HEK293 (cell line): Measurements from ENCODE around the gene MED25.

ENCODE experiments used
- CTCF ChIA-PET: fragments of 350-600 bp; formaldehyde crosslinking; extraction: SDS; loops from one replicate; lab custom pipeline; 2021; ENCODE audit warnings: antibody characterized with exemption; lab: Yijun Ruan, JAX
- POLR2A ChIA-PET: fragments of 300-600 bp; formaldehyde crosslinking; extraction: SDS; loops from one replicate; lab custom pipeline; 2020; ENCODE audit warnings: antibody characterized with exemption, inconsistent platforms; lab: Yijun Ruan, JAX
- H3K27ac ChIP-seq: fragments of 200-500 bp; sonication (Bioruptor generic); 2 replicates; pipeline ENCODE4 v1.5.1; 2014; ENCODE audit warnings: low read depth, low read length, control low read depth, inconsistent platforms; ENCODE audit errors: extremely low read depth
- H3K36me3 ChIP-seq, 2 experiments: fragments of 200-500 bp in 1 of 2; sonication (Bioruptor generic) in 1 of 2; 1 replicate in 1 of 2; 2 replicates in 1 of 2; pipeline ENCODE4 v1.5.1; 2014 to 2017; ENCODE audit warnings: inconsistent platforms in 2 of 2, low read length in 2 of 2; ENCODE audit not compliant: control insufficient read depth in 2 of 2, insufficient read depth in 1 of 2
- H3K4me1 ChIP-seq: fragments of 200-500 bp; sonication (Bioruptor generic); 2 replicates; pipeline ENCODE4 v1.5.1; 2014; ENCODE audit warnings: mild to moderate bottlenecking, low read length, inconsistent platforms; ENCODE audit not compliant: control insufficient read depth, insufficient read depth
- H3K4me3 ChIP-seq: 2 replicates; pipeline ENCODE4 v1.5.1; 2011; ENCODE audit warnings: low read depth, mild to moderate bottlenecking, control low read depth, low read length, moderate library complexity
- H3K9me3 ChIP-seq: fragments of 200-500 bp; sonication (Bioruptor generic); 2 replicates; pipeline ENCODE4 v1.5.1; 2014; ENCODE audit warnings: low read depth, low read length, inconsistent platforms; ENCODE audit not compliant: control insufficient read depth, insufficient read depth
- MEIS1 ChIP-seq: sonication (generic); formaldehyde crosslinking; IDR thresholded peaks from 2 replicates; pipeline ENCODE4 v1.8.1; 2022; ENCODE audit warnings: missing genetic modification reagents, mild to moderate bottlenecking, borderline replicate concordance
- ZBTB17 ChIP-seq: fragments of 450-650 bp; formaldehyde crosslinking; IDR thresholded peaks from 2 replicates; pipeline ENCODE4 v1.5.1; 2016; ENCODE audit warnings: missing biosample characterization, missing genetic modification characterization
- ZFHX2 ChIP-seq: fragments of 450-650 bp; formaldehyde crosslinking; conservative IDR thresholded peaks from 2 replicates; pipeline ENCODE4 v1.5.1; 2016; ENCODE audit warnings: missing biosample characterization, missing genetic modification characterization
- ZNF311 ChIP-seq: fragments of 450-650 bp; formaldehyde crosslinking; IDR thresholded peaks from 2 replicates; pipeline ENCODE4 v1.5.1; 2017; ENCODE audit warnings: missing biosample characterization, missing genetic modification characterization, borderline replicate concordance
- ZNF335 ChIP-seq: fragments of 450-650 bp; formaldehyde crosslinking; conservative IDR thresholded peaks from 2 replicates; pipeline ENCODE4 v1.5.1; 2016; ENCODE audit warnings: missing biosample characterization, missing genetic modification characterization
- ZNF37A ChIP-seq: fragments of 450-650 bp; IDR thresholded peaks from 2 replicates; pipeline ENCODE4 v1.5.1; 2018; ENCODE audit warnings: missing biosample characterization, missing genetic modification characterization
- ZNF473 ChIP-seq: fragments of 450-650 bp; formaldehyde crosslinking; IDR thresholded peaks from 2 replicates; pipeline ENCODE4 v1.5.1; 2017; ENCODE audit warnings: missing biosample characterization, missing genetic modification characterization
- ZNF596 ChIP-seq: fragments of 450-650 bp; IDR thresholded peaks from 2 replicates; pipeline ENCODE4 v1.5.0; 2018; ENCODE audit warnings: missing biosample characterization, mild to moderate bottlenecking, missing genetic modification characterization, moderate library complexity
- ZNF677 ChIP-seq: fragments of 450-650 bp; IDR thresholded peaks from 2 replicates; pipeline ENCODE4 v1.5.0; 2018; ENCODE audit warnings: missing biosample characterization, mild to moderate bottlenecking, missing genetic modification characterization, moderate library complexity
- TF ChIP-seq, protein P1 (sequence below): fragments of 450-650 bp; formaldehyde crosslinking; IDR thresholded peaks from 2 replicates; pipeline ENCODE4 v1.5.1; 2016; ENCODE audit warnings: missing biosample characterization, missing genetic modification characterization
- TF ChIP-seq, protein P2 (sequence below): fragments of 450-650 bp; formaldehyde crosslinking; IDR thresholded peaks from 2 replicates; pipeline ENCODE4 v1.5.1; 2016; ENCODE audit warnings: missing biosample characterization, missing genetic modification characterization
- TF ChIP-seq, protein P3 (sequence below): fragments of 450-650 bp; formaldehyde crosslinking; IDR thresholded peaks from 2 replicates; pipeline ENCODE4 v1.5.1; 2016; ENCODE audit warnings: missing biosample characterization, missing genetic modification characterization, borderline replicate concordance
- TF ChIP-seq, protein P4 (sequence below): fragments of 450-650 bp; formaldehyde crosslinking; IDR thresholded peaks from 2 replicates; pipeline ENCODE4; 2016; ENCODE audit warnings: missing biosample characterization, missing genetic modification characterization
- TF ChIP-seq, protein P5 (sequence below): sonication (generic); formaldehyde crosslinking; IDR thresholded peaks from 2 replicates; pipeline ENCODE4 v1.8.1; 2022; ENCODE audit warnings: mild to moderate bottlenecking, moderate library complexity, missing genetic modification reagents

The MED25 gene

DNA sequence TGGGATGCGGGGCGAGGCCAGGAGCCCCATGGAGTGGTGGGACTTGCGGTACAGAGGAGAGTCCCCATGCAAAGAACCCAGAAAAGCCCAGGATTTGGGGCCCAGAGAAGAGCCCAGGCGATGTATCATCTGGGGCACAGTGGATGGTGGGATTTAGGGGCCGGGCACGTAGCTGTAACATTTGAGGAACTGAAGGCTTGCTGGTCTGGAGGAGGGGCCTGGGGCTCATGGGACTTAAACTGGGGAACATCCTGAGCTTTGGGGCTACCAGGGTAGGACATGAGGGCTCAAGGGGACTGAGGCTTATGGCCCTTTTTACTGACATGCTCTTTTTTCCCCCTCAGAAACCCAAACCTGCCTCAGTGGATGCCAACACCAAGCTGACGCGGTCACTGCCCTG is 13.5 kb downstream of the MED25 start:
- Histone ChIP-seq H3K4me3 (no peak overlapping the region), H3K36me3 (peaks cover 6 to 93% of the 10 kb centered on the region in 2 experiments; a peak in 2 of 3 replicates), H3K9me3 (no peaks in the 10 kb centered on the region), H3K4me1 (no peaks in the 10 kb centered on the region), H3K27ac (no peak overlapping the region)
- POLR2A ChIA-PET = no interaction called here
- TF ChIP-seq, protein P1, sequence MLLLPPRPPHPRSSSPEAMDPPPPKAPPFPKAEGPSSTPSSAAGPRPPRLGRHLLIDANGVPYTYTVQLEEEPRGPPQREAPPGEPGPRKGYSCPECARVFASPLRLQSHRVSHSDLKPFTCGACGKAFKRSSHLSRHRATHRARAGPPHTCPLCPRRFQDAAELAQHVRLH (tag by site-specific recombination) = no peak
- no peak for TF ChIP-seq ZBTB17 (tag by site-specific recombination)
- TF ChIP-seq, protein P2, sequence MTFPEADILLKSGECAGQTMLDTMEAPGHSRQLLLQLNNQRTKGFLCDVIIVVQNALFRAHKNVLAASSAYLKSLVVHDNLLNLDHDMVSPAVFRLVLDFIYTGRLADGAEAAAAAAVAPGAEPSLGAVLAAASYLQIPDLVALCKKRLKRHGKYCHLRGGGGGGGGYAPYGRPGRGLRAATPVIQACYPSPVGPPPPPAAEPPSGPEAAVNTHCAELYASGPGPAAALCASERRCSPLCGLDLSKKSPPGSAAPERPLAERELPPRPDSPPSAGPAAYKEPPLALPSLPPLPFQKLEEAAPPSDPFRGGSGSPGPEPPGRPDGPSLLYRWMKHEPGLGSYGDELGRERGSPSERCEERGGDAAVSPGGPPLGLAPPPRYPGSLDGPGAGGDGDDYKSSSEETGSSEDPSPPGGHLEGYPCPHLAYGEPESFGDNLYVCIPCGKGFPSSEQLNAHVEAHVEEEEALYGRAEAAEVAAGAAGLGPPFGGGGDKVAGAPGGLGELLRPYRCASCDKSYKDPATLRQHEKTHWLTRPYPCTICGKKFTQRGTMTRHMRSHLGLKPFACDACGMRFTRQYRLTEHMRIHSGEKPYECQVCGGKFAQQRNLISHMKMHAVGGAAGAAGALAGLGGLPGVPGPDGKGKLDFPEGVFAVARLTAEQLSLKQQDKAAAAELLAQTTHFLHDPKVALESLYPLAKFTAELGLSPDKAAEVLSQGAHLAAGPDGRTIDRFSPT = no peak
- TF ChIP-seq ZNF37A (tag by site-specific recombination) = no peak
- CTCF ChIA-PET = no interaction called here

DNA sequence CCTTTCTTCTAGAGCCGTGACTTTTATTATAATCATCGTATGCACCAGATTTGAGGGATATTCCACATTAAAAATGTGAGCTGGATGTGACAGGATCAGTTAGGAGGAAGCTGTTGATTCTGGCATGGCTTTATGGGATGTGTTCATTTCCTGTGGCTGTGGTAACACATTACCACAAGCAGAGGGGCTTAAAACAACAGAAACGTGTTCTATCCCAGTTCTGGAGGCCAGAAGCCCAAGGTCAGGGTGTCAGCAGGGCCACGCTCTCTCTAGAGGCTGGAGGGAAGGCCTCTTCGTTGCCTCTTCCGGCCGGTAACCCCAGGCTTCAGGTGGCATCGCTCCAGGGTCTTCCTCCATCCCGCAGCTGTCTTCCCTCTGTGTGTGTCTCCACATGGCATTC is 14.5 kb downstream of the MED25 start:
- no peak overlapping the region for H3K4me3 ChIP-seq
- H3K4me1 ChIP-seq = no peaks in the 10 kb centered on the region
- 0 out of 2 replicates have a peak overlapping the region, but pooled peaks have one; percentile 49 for H3K27ac ChIP-seq
- CTCF ChIA-PET = interaction anchor here (1.2 kb wide), 1 partner anchor 22 kb away, joined by 3 read pairs; no protein-coding TSS in a partner anchor
- H3K9me3 ChIP-seq = no peaks in the 10 kb centered on the region
- TF ChIP-seq ZNF677 (tag by site-specific recombination) (no peak), MEIS1 (CRISPR knock-in tag) (no peak), ZNF596 (tag by site-specific recombination) (no peak), ZFHX2 (tag by site-specific recombination) (no peak), ZNF335 (tag by site-specific recombination) (no peak), ZNF311 (tag by site-specific recombination) (no peak), ZNF473 (no peak)
- TF ChIP-seq, protein P3, sequence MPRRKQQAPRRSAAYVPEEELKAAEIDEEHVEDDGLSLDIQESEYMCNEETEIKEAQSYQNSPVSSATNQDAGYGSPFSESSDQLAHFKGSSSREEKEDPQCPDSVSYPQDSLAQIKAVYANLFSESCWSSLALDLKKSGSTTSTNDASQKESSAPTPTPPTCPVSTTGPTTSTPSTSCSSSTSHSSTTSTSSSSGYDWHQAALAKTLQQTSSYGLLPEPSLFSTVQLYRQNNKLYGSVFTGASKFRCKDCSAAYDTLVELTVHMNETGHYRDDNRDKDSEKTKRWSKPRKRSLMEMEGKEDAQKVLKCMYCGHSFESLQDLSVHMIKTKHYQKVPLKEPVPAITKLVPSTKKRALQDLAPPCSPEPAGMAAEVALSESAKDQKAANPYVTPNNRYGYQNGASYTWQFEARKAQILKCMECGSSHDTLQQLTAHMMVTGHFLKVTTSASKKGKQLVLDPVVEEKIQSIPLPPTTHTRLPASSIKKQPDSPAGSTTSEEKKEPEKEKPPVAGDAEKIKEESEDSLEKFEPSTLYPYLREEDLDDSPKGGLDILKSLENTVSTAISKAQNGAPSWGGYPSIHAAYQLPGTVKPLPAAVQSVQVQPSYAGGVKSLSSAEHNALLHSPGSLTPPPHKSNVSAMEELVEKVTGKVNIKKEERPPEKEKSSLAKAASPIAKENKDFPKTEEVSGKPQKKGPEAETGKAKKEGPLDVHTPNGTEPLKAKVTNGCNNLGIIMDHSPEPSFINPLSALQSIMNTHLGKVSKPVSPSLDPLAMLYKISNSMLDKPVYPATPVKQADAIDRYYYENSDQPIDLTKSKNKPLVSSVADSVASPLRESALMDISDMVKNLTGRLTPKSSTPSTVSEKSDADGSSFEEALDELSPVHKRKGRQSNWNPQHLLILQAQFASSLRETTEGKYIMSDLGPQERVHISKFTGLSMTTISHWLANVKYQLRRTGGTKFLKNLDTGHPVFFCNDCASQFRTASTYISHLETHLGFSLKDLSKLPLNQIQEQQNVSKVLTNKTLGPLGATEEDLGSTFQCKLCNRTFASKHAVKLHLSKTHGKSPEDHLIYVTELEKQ (tag by site-specific recombination) = no peak
- TF ChIP-seq, protein P4, sequence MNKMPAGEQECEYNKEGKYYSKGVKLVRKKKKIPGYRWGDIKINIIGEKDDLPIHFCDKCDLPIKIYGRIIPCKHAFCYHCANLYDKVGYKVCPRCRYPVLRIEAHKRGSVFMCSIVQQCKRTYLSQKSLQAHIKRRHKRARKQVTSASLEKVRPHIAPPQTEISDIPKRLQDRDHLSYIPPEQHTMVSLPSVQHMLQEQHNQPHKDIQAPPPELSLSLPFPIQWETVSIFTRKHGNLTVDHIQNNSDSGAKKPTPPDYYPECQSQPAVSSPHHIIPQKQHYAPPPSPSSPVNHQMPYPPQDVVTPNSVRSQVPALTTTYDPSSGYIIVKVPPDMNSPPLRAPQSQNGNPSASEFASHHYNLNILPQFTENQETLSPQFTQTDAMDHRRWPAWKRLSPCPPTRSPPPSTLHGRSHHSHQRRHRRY (tag by site-specific recombination) = no peak
- TF ChIP-seq, protein P5, sequence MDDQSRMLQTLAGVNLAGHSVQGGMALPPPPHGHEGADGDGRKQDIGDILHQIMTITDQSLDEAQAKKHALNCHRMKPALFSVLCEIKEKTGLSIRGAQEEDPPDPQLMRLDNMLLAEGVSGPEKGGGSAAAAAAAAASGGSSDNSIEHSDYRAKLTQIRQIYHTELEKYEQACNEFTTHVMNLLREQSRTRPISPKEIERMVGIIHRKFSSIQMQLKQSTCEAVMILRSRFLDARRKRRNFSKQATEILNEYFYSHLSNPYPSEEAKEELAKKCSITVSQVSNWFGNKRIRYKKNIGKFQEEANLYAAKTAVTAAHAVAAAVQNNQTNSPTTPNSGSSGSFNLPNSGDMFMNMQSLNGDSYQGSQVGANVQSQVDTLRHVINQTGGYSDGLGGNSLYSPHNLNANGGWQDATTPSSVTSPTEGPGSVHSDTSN (CRISPR knock-in tag) = no peak
- peaks cover 6 to 93% of the 10 kb centered on the region in 2 experiments; a peak in 2 of 3 replicates for H3K36me3 ChIP-seq
- POLR2A ChIA-PET = interaction anchor here (1.0 kb wide), 1 partner anchor 18 kb away, joined by 3 read pairs; the partner anchor contains the start of gene PTOV1
